DND-41 (cell line): ENCODE results near the gene BOLA2B.
"Not testable (repeated sequence)": the region's sequence is repeated elsewhere in the genome, so short reads cannot be mapped to it uniquely, and the experiment has no call there.

Source experiments
- CTCF ChIP-seq: IDR thresholded peaks from 2 replicates; pipeline ENCODE4 v1.5.1; 2012; ENCODE audit warnings: borderline replicate concordance, low read length, moderate library complexity, mild to moderate bottlenecking; ENCODE audit not compliant: poor library complexity, severe bottlenecking; ENCODE audit errors: extremely low read depth
- EZH2 ChIP-seq: IDR thresholded peaks from 3 replicates; pipeline ENCODE4 v1.6.1; 2012; ENCODE audit warnings: borderline replicate concordance, low read depth, mild to moderate bottlenecking, moderate library complexity, low read length, inconsistent platforms; ENCODE audit not compliant: severe bottlenecking

- TF ChIP-seq CTCF, EZH2: not testable (repeated sequence)
Observed at GRCh38 chr16:30197001-30197400, 3.5 kb upstream of the BOLA2B start.
